ENCODE measurements around the gene PLXNB3.

GRCh38 chrX:153726286-153727122 lies 37.5 kb upstream of the PLXNB3 start:
- no peak for TF ChIP-seq STAT5B (CRISPR knock-in tag; IDR thresholded peaks at IDR 0.05)
- TF ChIP-seq, protein P1, sequence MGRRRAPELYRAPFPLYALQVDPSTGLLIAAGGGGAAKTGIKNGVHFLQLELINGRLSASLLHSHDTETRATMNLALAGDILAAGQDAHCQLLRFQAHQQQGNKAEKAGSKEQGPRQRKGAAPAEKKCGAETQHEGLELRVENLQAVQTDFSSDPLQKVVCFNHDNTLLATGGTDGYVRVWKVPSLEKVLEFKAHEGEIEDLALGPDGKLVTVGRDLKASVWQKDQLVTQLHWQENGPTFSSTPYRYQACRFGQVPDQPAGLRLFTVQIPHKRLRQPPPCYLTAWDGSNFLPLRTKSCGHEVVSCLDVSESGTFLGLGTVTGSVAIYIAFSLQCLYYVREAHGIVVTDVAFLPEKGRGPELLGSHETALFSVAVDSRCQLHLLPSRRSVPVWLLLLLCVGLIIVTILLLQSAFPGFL (CRISPR knock-in tag; IDR thresholded peaks at IDR 0.05): no peak
- no peak for TF ChIP-seq ZNF274 (CRISPR knock-in tag; IDR thresholded peaks at IDR 0.05)
- TF ChIP-seq CREB1 (IDR thresholded peaks at IDR 0.05): no peak
- no peak for TF ChIP-seq CREB1 (CRISPR knock-in tag; IDR thresholded peaks at IDR 0.05)
- peak; percentile 9; the same call in 1 of the 2 replicates for TF ChIP-seq CTCF (CRISPR knock-in tag; IDR thresholded peaks at IDR 0.05)
- TF ChIP-seq, protein P2, sequence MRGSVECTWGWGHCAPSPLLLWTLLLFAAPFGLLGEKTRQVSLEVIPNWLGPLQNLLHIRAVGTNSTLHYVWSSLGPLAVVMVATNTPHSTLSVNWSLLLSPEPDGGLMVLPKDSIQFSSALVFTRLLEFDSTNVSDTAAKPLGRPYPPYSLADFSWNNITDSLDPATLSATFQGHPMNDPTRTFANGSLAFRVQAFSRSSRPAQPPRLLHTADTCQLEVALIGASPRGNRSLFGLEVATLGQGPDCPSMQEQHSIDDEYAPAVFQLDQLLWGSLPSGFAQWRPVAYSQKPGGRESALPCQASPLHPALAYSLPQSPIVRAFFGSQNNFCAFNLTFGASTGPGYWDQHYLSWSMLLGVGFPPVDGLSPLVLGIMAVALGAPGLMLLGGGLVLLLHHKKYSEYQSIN (CRISPR knock-in tag; IDR thresholded peaks at IDR 0.05; ENCODE audit: borderline replicate concordance): no peak
- no peak for TF ChIP-seq ATM (IDR thresholded peaks at IDR 0.05; ENCODE audit: borderline replicate concordance)
- TF ChIP-seq ARNTL (CRISPR knock-in tag; IDR thresholded peaks at IDR 0.05): 0 out of 2 replicates have a peak, but pooled peaks have one; percentile 29
- no peak for TF ChIP-seq ZBTB40 (IDR thresholded peaks at IDR 0.05)
- TF ChIP-seq ZBTB40 (CRISPR knock-in tag; IDR thresholded peaks at IDR 0.05): peak; percentile 38; the same call in 1 of the 2 replicates
- no peak for TF ChIP-seq ELK4 (CRISPR knock-in tag; IDR thresholded peaks at IDR 0.05; ENCODE audit: borderline replicate concordance)

All from HepG2 (cell line).